H1 (cell line): ENCODE measurements around the gene MMP7. TPM values are rescaled to one million over a fixed set of nuclear protein-coding genes. Genes with fewer than 3 reads are reported as not detected.

Source experiments
- CTCF ChIA-PET: fragments of 300-600 bp; sonication (Branson Sonifier 250); formaldehyde crosslinking; loops from one replicate; lab custom pipeline; 2021; ENCODE audit not compliant: partially characterized antibody; lab: Charles Lee
- POLR2A ChIA-PET: fragments of 300-600 bp; sonication (Branson Sonifier 250); formaldehyde crosslinking; loops from one replicate; lab custom pipeline; 2021; ENCODE audit warnings: inconsistent platforms; ENCODE audit not compliant: partially characterized antibody; lab: Charles Lee
- DNase-seq, 2 experiments: peaks; one replicate each; pipeline versions ENCODE4 v3.0.0 to v3.0.0-alpha.2; 2010 to 2022; ENCODE audit warnings: low spot score in 2 of 2, low read depth in 1 of 2, mixed read lengths in 1 of 2
- FAIRE-seq: peaks from 2 replicates; lab custom pipeline; 2011; peaks lifted over from hg19 to GRCh38; lab: Jason Lieb, UNC
- H2AFZ ChIP-seq: 2 replicates; pipeline ENCODE4 v1.8.1; 2012; ENCODE audit warnings: low read length, inconsistent platforms
- H2AK5ac ChIP-seq: 2 replicates; pipeline ENCODE4 v1.6.1; 2013; ENCODE audit warnings: low read depth, low read length
- H2BK120ac ChIP-seq: replicated peaks from 2 replicates; pipeline ENCODE3; 2013; ENCODE audit warnings: low read depth, low read length, inconsistent platforms
- H2BK12ac ChIP-seq: 2 replicates; pipeline ENCODE4 v1.6.1; 2013; ENCODE audit warnings: low read depth, low read length
- H2BK15ac ChIP-seq: 2 replicates; pipeline ENCODE4 v1.6.1; 2013; ENCODE audit warnings: low read length
- H2BK20ac ChIP-seq: 2 replicates; pipeline ENCODE4 v1.6.1; 2013; ENCODE audit warnings: low read length
- H2BK5ac ChIP-seq: 2 replicates; pipeline ENCODE4 v1.6.1; 2013; ENCODE audit warnings: low read depth, low read length
- H3K14ac ChIP-seq: 2 replicates; pipeline ENCODE4 v1.6.1; 2013; ENCODE audit warnings: inconsistent platforms; ENCODE audit not compliant: insufficient read length
- H3K18ac ChIP-seq: 2 replicates; pipeline ENCODE4 v1.6.1; 2013; ENCODE audit warnings: low read length; ENCODE audit errors: extremely low read depth
- H3K23ac ChIP-seq: 2 replicates; pipeline ENCODE4 v1.6.1; 2013; ENCODE audit warnings: inconsistent platforms; ENCODE audit not compliant: insufficient read length
- H3K23me2 ChIP-seq: 2 replicates; pipeline ENCODE4 v1.6.1; 2013; ENCODE audit warnings: low read depth, low read length
- H3K27ac ChIP-seq: 2 replicates; pipeline ENCODE4 v1.6.1; 2011; ENCODE audit warnings: low read depth, low read length, inconsistent platforms
- H3K27me3 ChIP-seq, 4 experiments: replicated peaks in 1 of 4; 1 replicate in 1 of 4; 2 replicates in 3 of 4; pipeline versions ENCODE4 v1.6.1 to v1.8.1; 2011 to 2013; ENCODE audit warnings: low read length in 3 of 4, mild to moderate bottlenecking in 3 of 4, inconsistent platforms in 2 of 4, mixed read lengths in 2 of 4, moderate library complexity in 1 of 4; ENCODE audit not compliant: control insufficient read depth in 3 of 4, insufficient read depth in 3 of 4; ENCODE audit errors: extremely low read depth in 1 of 4
- H3K36me3 ChIP-seq, 4 experiments: 2 replicates each; pipeline versions ENCODE4 v1.6.1 to v1.8.1; 2011 to 2013; ENCODE audit warnings: mild to moderate bottlenecking in 4 of 4, low read length in 3 of 4, moderate library complexity in 2 of 4, control low read depth in 1 of 4, inconsistent platforms in 1 of 4; ENCODE audit not compliant: insufficient read depth in 4 of 4, control insufficient read depth in 2 of 4
- H3K4ac ChIP-seq: replicated peaks from 2 replicates; pipeline ENCODE3; 2013; ENCODE audit warnings: low read length, low read depth, mixed read lengths, inconsistent platforms; ENCODE audit not compliant: insufficient read length
- H3K4me1 ChIP-seq, 4 experiments: replicated peaks in 1 of 4; 1 replicate in 1 of 4; 2 replicates in 3 of 4; pipeline versions ENCODE4 v1.6.1 to v1.8.1; 2011 to 2013; ENCODE audit warnings: low read length in 3 of 4, inconsistent platforms in 2 of 4, mixed read lengths in 1 of 4; ENCODE audit not compliant: insufficient read depth in 4 of 4, control insufficient read depth in 3 of 4
- H3K4me2 ChIP-seq, 2 experiments: 2 replicates each; pipeline versions ENCODE4 v1.6.1 to v1.8.1; 2011 to 2013; ENCODE audit warnings: low read depth in 2 of 2, low read length in 2 of 2, control low read depth in 1 of 2, inconsistent platforms in 1 of 2, mild to moderate bottlenecking in 1 of 2; ENCODE audit not compliant: insufficient read depth in 1 of 2
- H3K4me3 ChIP-seq, 4 experiments: fragments of 200-600, 300-600 bp in 1 of 4; sonication (generic), shearing (Covaris generic), sonication (Bioruptor Twin) in 1 of 4; 2 replicates each; pipeline versions ENCODE4 v1.5.1 to v1.8.1; 2011 to 2016; ENCODE audit warnings: low read length in 4 of 4, low read depth in 3 of 4, control low read depth in 2 of 4, inconsistent platforms in 2 of 4, mild to moderate bottlenecking in 2 of 4, mixed read lengths in 1 of 4, moderate library complexity in 1 of 4; ENCODE audit not compliant: insufficient read depth in 2 of 4; ENCODE audit errors: extremely low read depth in 1 of 4
- H3K56ac ChIP-seq: replicated peaks from 2 replicates; pipeline ENCODE3; 2013; ENCODE audit warnings: low read depth, mild to moderate bottlenecking, mixed read lengths, low read length, inconsistent platforms; ENCODE audit not compliant: insufficient read length
- H3K79me1 ChIP-seq: 2 replicates; pipeline ENCODE4 v1.6.1; 2013; ENCODE audit warnings: low read depth, low read length, control low read depth
- H3K79me2 ChIP-seq, 2 experiments: 2 replicates each; pipeline versions ENCODE4 v1.6.1 to v1.8.1; 2012 to 2013; ENCODE audit warnings: low read length in 2 of 2, mild to moderate bottlenecking in 2 of 2, inconsistent platforms in 1 of 2; ENCODE audit not compliant: insufficient read depth in 2 of 2, control insufficient read depth in 1 of 2
- H3K9ac ChIP-seq, 4 experiments: replicated peaks in 1 of 4; 1 replicate in 1 of 4; 2 replicates in 3 of 4; pipeline versions ENCODE4 v1.6.1 to v1.8.1; 2011 to 2013; ENCODE audit warnings: low read depth in 3 of 4, low read length in 3 of 4, control low read depth in 2 of 4, mild to moderate bottlenecking in 2 of 4, moderate library complexity in 2 of 4, inconsistent platforms in 1 of 4; ENCODE audit errors: extremely low read depth in 1 of 4
- H3K9me3 ChIP-seq, 2 experiments: 2 replicates each; pipeline versions ENCODE4 v1.6.1 to v1.8.1; 2012 to 2013; ENCODE audit warnings: mild to moderate bottlenecking in 2 of 2, moderate library complexity in 2 of 2, control low read depth in 1 of 2, inconsistent platforms in 1 of 2, low read depth in 1 of 2, low read length in 1 of 2, mixed read lengths in 1 of 2; ENCODE audit not compliant: insufficient read depth in 2 of 2
- H4K20me1 ChIP-seq, 2 experiments: replicated peaks in 1 of 2; 2 replicates each; pipeline versions ENCODE3 to v1.8.1; 2011 to 2013; ENCODE audit warnings: inconsistent platforms in 2 of 2, low read length in 2 of 2, mild to moderate bottlenecking in 1 of 2; ENCODE audit not compliant: insufficient read depth in 2 of 2, control insufficient read depth in 1 of 2
- H4K5ac ChIP-seq: 2 replicates; pipeline ENCODE4 v1.6.1; 2013; ENCODE audit warnings: low read length, low read depth, mixed read lengths, inconsistent platforms; ENCODE audit not compliant: insufficient read length
- H4K8ac ChIP-seq: 2 replicates; pipeline ENCODE4 v1.8.0; 2013; ENCODE audit warnings: mild to moderate bottlenecking, moderate library complexity, low read length, inconsistent platforms; ENCODE audit not compliant: insufficient read depth; ENCODE audit errors: extremely low read depth
- H4K91ac ChIP-seq: replicated peaks from 2 replicates; pipeline ENCODE3; 2013; ENCODE audit warnings: low read length, mixed read lengths, inconsistent platforms; ENCODE audit not compliant: insufficient read length
- CHD1 ChIP-seq: IDR thresholded peaks from 2 replicates; pipeline ENCODE4 v1.6.1; 2012; ENCODE audit warnings: low read depth, low read length, improper control_type of control experiment
- GABPA ChIP-seq: IDR thresholded peaks from 2 replicates; pipeline ENCODE4 v1.6.1; 2011; ENCODE audit warnings: mild to moderate bottlenecking, low read length, moderate library complexity, borderline replicate concordance; ENCODE audit not compliant: insufficient read depth
- WGBS, 2 experiments: shearing (Covaris generic) in 1 of 2; methylation state at CpG; one replicate each; pipeline versions ENCODE4 v1.1.6 to v1.1.7; 2013 to 2015; ENCODE audit warnings: low lambda C conversion rate in 2 of 2, mixed read lengths in 2 of 2, inconsistent platforms in 1 of 2, low coverage in 1 of 2, missing lambda C conversion rate in 1 of 2; ENCODE audit not compliant: insufficient replicate concordance in 2 of 2, insufficient coverage in 1 of 2, insufficient read length in 1 of 2; ENCODE audit errors: extremely low coverage in 1 of 2, missing lambda C conversion rate in 1 of 2; 5-methylcytosine and 5-hydroxymethylcytosine counted together
- polyA plus RNA-seq, 7 experiments: library from polyadenylated mRNA; depleted of rRNA in 3 of 7; stranded (reverse) in 5 of 7; unstranded in 2 of 7; fragments of >200 nt in 5 of 7; fragments of 200-250 nt in 2 of 7; gene quantifications; 1 replicate in 5 of 7; 2 replicates in 1 of 7; 4 replicates in 1 of 7; pipeline versions ENCODE4 v1.2.1 to v1.2.3, GENCODE V29; 2011 to 2013; ENCODE audit warnings: missing spikeins in 2 of 7, mixed read lengths in 2 of 7
- total RNA-seq: library from RNA; stranded (reverse); fragmentation: NEBNext Ultra II Directional; extraction: Animal tissue kit (Norgen Biotek cat#: 25700); gene quantifications from 2 replicates; pipeline ENCODE4 v1.2.1, GENCODE V29; 2021

The MMP7 gene
- total and polyA plus RNA-seq, 2 of the 8 experiments (the other 6 are each of a cell fraction or from before 2014, with no cell fraction given): not detected

- Histone ChIP-seq H3K79me1 (no peaks in the 10 kb centered on the region), H3K14ac (no peak overlapping the region), H2BK5ac (no peak overlapping the region), H3K27me3 (no peaks in the 10 kb centered on the region), H2AFZ (no peak overlapping the region; the same call in 1 of the 2 replicates), H3K79me2 (no peaks in the 10 kb centered on the region), H3K18ac (no peak overlapping the region), H3K4me3 (no peak overlapping the region), H3K23me2 (no peaks in the 10 kb centered on the region), H3K36me3 (no peaks in the 10 kb centered on the region), H3K4me2 (no peak overlapping the region), H2BK12ac (no peak overlapping the region), H3K27ac (no peak overlapping the region), H3K9me3 (no peaks in the 10 kb centered on the region), H4K5ac (no peak overlapping the region), H3K9ac (no peak overlapping the region), H2BK20ac (no peak overlapping the region), H4K8ac (no peak overlapping the region), H2BK15ac (no peak overlapping the region), H2AK5ac (no peak overlapping the region), H3K4ac (no peak overlapping the region), H3K4me1 (peaks cover 0 to 5% (median 0%) of the 10 kb centered on the region in 4 experiments; a peak in 1 of 7 replicates), H4K20me1 (no peaks in the 10 kb centered on the region), H3K23ac (no peak overlapping the region), H3K56ac (no peak overlapping the region), H2BK120ac (no peak overlapping the region), H4K91ac (no peak overlapping the region)
- DNase-seq (no peak), FAIRE-seq (no peak)
- TF ChIP-seq GABPA: no peak
- no peak for TF ChIP-seq CHD1
- WGBS, 2 experiments: 84% methylated on average over 2 of the region's 2 CpGs; no CpG with 5 or more reads in 1 of the 2 experiments
- CTCF ChIA-PET: interaction anchor here (0.6 to 1.6 kb wide), 4 partner anchors 137 to 630 kb away, joined by 3 to 5 read pairs (median 4); partner anchors contain the start of gene DYNC2H1
- POLR2A ChIA-PET: interaction anchor here (0.6 kb wide), 1 partner anchor 192 kb away, joined by 4 read pairs; no protein-coding TSS in a partner anchor
Observed at GRCh38 chr11:102479733-102480132, 50.8 kb downstream of the MMP7 start.
